ENCODE data around the gene TNFAIP3.

TNFAIP3 gene

DNA sequence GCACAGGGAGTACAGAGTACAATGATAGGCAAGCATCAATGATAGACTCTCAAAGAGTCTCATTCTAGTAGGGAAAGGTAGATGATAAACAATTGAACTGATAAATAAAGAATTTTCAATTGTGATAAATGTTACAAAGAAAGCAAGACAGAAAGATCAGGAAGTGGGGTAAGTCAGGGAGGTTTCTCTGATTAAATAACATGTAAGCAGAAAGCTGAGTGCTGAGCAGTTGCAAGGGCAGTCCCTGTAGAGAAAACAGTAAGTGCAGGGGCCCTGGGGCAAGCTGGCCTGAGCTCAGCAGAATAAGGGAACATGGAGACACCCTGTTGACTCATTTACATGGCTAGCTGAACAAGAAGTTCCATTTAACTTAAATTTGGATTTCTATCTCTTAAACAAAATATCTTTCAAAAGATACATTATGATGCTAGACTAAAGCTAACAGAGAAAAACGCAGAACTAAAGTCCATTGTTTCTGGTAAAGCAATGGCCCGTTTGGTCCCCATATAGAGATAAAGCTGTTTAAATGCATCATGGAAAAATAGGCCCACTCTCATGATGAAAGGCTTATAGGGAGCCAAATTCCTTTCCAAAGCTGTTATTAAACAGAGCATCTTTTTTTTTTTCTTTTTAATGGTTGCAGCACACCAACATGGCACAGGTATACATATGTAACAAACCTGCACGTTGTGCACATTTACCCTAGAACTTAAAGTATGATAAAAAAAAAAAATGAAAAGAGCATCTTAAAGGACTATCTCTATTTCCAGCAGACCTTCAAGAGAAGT lies 5.3 kb upstream of the TNFAIP3 start:
- Histone ChIP-seq H3K9ac (ENCODE audit: low read length) (no peak overlapping the region), H2AFZ (ENCODE audit: low read depth, low read length, severe bottlenecking) (no peak overlapping the region), H3K9me2 (replicated peaks; ENCODE audit: insufficient read depth, low read length) (no peaks in the 10 kb centered on the region), H3F3A (ENCODE audit: insufficient read depth) (no peaks in the 10 kb centered on the region), H3K36me3 (ENCODE audit: low read length) (no peaks in the 10 kb centered on the region), H4K20me1 (ENCODE audit: low read depth, low read length) (no peaks in the 10 kb centered on the region), H3K4me2 (ENCODE audit: low read depth, low read length, poor library complexity, severe bottlenecking) (no peak overlapping the region), H3K9me3 (ENCODE audit: insufficient read depth, low read length) (no peaks in the 10 kb centered on the region), H3K27me3 (ENCODE audit: low read length) (no peaks in the 10 kb centered on the region), H3K4me3 (ENCODE audit: insufficient read depth, low read length, poor library complexity, severe bottlenecking) (no peak overlapping the region), H3K79me2 (ENCODE audit: insufficient read depth, low read length) (no peaks in the 10 kb centered on the region), H3K27ac (ENCODE audit: low read depth, low read length) (no peak overlapping the region)
- TF ChIP-seq EZH2phosphoT487 (conservative IDR thresholded peaks at IDR 0.05; ENCODE audit: low read length): no peak
- TF ChIP-seq, protein P1, sequence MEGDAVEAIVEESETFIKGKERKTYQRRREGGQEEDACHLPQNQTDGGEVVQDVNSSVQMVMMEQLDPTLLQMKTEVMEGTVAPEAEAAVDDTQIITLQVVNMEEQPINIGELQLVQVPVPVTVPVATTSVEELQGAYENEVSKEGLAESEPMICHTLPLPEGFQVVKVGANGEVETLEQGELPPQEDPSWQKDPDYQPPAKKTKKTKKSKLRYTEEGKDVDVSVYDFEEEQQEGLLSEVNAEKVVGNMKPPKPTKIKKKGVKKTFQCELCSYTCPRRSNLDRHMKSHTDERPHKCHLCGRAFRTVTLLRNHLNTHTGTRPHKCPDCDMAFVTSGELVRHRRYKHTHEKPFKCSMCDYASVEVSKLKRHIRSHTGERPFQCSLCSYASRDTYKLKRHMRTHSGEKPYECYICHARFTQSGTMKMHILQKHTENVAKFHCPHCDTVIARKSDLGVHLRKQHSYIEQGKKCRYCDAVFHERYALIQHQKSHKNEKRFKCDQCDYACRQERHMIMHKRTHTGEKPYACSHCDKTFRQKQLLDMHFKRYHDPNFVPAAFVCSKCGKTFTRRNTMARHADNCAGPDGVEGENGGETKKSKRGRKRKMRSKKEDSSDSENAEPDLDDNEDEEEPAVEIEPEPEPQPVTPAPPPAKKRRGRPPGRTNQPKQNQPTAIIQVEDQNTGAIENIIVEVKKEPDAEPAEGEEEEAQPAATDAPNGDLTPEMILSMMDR (IDR thresholded peaks at IDR 0.05; ENCODE audit: insufficient read depth, low read length, poor library complexity, severe bottlenecking): no peak

DNA sequence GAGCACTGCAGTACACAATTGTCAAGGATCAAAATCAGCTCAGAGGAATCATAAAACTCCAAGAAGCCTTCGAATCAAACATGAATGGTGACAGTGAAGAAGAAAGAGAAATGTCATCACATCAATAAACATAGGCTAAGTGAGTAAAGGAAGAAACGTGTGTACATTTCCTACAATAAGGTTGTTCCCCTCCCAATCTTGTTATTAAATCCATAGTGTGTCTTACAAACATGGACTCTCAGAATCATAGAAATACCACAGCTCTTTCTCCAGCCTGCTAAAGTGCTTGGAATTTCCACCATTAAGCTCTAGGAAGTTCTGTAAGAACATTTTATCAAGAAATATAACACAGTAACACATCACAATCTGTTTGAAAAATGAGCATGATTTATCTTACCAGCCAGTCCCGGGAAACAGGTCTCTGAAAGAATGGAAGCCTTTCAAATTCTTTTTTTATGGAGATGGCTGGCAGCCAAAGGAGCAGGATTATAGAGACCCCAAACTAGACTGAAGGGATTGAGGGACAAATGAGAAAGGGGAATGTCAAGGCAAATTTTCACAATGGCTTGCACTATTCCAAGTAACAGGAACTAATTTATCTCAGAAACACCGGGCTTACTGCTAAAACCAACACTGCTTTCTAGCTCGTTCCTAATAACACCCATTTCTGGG lies 4.5 kb upstream of the TNFAIP3 start:
- no peaks in the 10 kb centered on the region for H3K27me3 ChIP-seq (ENCODE audit: low read length)
- H3K9ac ChIP-seq (ENCODE audit: low read length): no peak overlapping the region
- H3K4me3 ChIP-seq (ENCODE audit: insufficient read depth, low read length, poor library complexity, severe bottlenecking): no peak overlapping the region
- no peak overlapping the region for H3K4me2 ChIP-seq (ENCODE audit: low read depth, low read length, poor library complexity, severe bottlenecking)
- H3K9me2 ChIP-seq (replicated peaks; ENCODE audit: insufficient read depth, low read length): no peaks in the 10 kb centered on the region
- no peaks in the 10 kb centered on the region for H4K20me1 ChIP-seq (ENCODE audit: low read depth, low read length)
- no peaks in the 10 kb centered on the region for H3K36me3 ChIP-seq (ENCODE audit: low read length)
- no peaks in the 10 kb centered on the region for H3F3A ChIP-seq (ENCODE audit: insufficient read depth)
- H3K9me3 ChIP-seq (ENCODE audit: insufficient read depth, low read length): no peaks in the 10 kb centered on the region
- H3K79me2 ChIP-seq (ENCODE audit: insufficient read depth, low read length): no peaks in the 10 kb centered on the region; the same call in 1 of the 2 replicates
- no peak overlapping the region for H2AFZ ChIP-seq (ENCODE audit: low read depth, low read length, severe bottlenecking)
- no peak overlapping the region for H3K27ac ChIP-seq (ENCODE audit: low read depth, low read length)
- TF ChIP-seq, protein P1 (IDR thresholded peaks at IDR 0.05; ENCODE audit: insufficient read depth, low read length, poor library complexity, severe bottlenecking): no peak

DNA sequence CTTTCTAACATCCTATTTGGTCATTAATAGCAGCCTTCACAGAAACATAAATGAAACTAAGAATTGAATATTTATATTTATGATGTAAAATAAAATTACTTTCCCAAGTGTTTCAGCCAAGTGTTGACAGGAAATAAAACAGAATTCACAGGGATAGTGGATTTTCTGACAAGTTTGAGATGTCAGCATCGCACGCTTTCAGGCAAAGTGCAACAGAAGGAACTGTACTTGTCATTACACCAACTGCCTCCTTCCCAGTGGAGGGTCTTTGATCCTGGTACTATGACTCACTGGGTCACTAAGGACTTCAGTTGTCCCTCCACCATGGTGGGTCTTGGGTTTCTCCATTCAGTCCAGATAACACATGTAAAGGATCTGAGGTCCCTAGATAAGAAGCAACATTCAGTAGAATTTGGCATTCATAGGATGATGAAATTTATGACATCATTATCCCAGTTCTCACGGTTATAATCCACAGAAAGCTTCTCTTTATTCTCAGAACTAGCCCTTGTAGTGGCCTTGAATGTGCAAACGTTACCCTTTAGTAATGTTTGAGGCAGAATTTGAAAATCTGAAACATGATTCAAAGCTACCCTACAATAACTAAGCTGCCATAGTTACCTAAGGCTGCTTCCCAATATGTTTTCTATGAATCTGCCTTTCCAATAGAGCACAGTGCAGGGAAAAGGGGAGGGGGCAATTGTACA lies 3.8 kb upstream of the TNFAIP3 start:
- H3K27me3 ChIP-seq (ENCODE audit: low read length): no peaks in the 10 kb centered on the region
- TF ChIP-seq, protein P1 (IDR thresholded peaks at IDR 0.05; ENCODE audit: insufficient read depth, low read length, poor library complexity, severe bottlenecking): no peak
- H3K9me3 ChIP-seq (ENCODE audit: insufficient read depth, low read length): no peaks in the 10 kb centered on the region
- no peak overlapping the region for H3K27ac ChIP-seq (ENCODE audit: low read depth, low read length)
- H3F3A ChIP-seq (ENCODE audit: insufficient read depth): no peaks in the 10 kb centered on the region
- H4K20me1 ChIP-seq (ENCODE audit: low read depth, low read length): no peaks in the 10 kb centered on the region
- H3K79me2 ChIP-seq (ENCODE audit: insufficient read depth, low read length): peaks cover 6% of the 10 kb centered on the region; the same call in 1 of the 2 replicates
- no peak overlapping the region for H2AFZ ChIP-seq (ENCODE audit: low read depth, low read length, severe bottlenecking)
- H3K9ac ChIP-seq (ENCODE audit: low read length): no peak overlapping the region
- H3K36me3 ChIP-seq (ENCODE audit: low read length): no peaks in the 10 kb centered on the region
- H3K4me3 ChIP-seq (ENCODE audit: insufficient read depth, low read length, poor library complexity, severe bottlenecking): no peak overlapping the region
- H3K9me2 ChIP-seq (replicated peaks; ENCODE audit: insufficient read depth, low read length): no peaks in the 10 kb centered on the region
- H3K4me2 ChIP-seq (ENCODE audit: low read depth, low read length, poor library complexity, severe bottlenecking): no peak overlapping the region
